Keratinocyte (primary cell): ENCODE measurements around the gene TIE1.

Experiments used
- EZH2 ChIP-seq: IDR thresholded peaks from one replicate; pipeline ENCODE4 v1.6.1; 2012; ENCODE audit warnings: inconsistent platforms, mild to moderate bottlenecking, low read length, moderate library complexity
- TF ChIP-seq, protein P1 (sequence below), 3 experiments: IDR thresholded peaks in 1 of 3; conservative IDR thresholded peaks in 1 of 3; optimal IDR thresholded peaks in 1 of 3; 2 replicates in 2 of 3; 3 replicates in 1 of 3; pipeline versions ENCODE3 to v1.5.1; 2011; ENCODE audit warnings: low read length in 3 of 3, mild to moderate bottlenecking in 3 of 3, moderate library complexity in 2 of 3, control low read depth in 1 of 3, inconsistent platforms in 1 of 3; ENCODE audit not compliant: insufficient read depth in 2 of 3; ENCODE audit errors: extremely low read depth in 1 of 3

DNA sequence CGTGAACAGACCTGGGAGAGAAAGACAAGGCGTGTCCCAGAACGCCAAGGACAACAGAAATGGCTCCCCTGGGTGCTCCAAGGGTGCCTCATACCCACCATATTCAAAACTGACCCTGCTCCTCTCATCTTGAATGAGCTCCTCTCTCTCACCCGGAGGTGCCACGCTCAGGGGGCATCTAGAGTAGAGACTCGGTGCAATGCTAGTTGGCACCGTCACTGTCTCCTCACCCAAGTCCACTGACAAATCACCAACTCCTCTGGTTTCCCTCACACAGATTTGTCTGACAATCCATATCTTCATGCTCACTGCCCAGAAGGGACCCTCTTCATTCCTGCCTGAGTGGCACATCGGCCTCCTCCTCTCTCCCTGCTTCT, 26.0 kb upstream of the TIE1 start:
- TF ChIP-seq, protein P1, sequence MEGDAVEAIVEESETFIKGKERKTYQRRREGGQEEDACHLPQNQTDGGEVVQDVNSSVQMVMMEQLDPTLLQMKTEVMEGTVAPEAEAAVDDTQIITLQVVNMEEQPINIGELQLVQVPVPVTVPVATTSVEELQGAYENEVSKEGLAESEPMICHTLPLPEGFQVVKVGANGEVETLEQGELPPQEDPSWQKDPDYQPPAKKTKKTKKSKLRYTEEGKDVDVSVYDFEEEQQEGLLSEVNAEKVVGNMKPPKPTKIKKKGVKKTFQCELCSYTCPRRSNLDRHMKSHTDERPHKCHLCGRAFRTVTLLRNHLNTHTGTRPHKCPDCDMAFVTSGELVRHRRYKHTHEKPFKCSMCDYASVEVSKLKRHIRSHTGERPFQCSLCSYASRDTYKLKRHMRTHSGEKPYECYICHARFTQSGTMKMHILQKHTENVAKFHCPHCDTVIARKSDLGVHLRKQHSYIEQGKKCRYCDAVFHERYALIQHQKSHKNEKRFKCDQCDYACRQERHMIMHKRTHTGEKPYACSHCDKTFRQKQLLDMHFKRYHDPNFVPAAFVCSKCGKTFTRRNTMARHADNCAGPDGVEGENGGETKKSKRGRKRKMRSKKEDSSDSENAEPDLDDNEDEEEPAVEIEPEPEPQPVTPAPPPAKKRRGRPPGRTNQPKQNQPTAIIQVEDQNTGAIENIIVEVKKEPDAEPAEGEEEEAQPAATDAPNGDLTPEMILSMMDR (optimal IDR thresholded peaks at IDR 0.05 in 1 of 3, IDR thresholded peaks at IDR 0.05 in 1 of 3, conservative IDR thresholded peaks at IDR 0.05 in 1 of 3; ENCODE audit: extremely low read depth in 1 of 3, insufficient read depth in 2 of 3, low read length in 3 of 3), result no peak
- TF ChIP-seq EZH2, result no peak
